Measurements from ENCODE around the gene UPK1B. TPM values are rescaled to one million over a fixed set of nuclear protein-coding genes. Genes with fewer than 3 reads are reported as not detected.
"Not testable (repeated sequence)": the region's sequence is repeated elsewhere in the genome, so short reads cannot be mapped to it uniquely, and the experiment has no call there.

UPK1B gene
- total RNA-seq, 1 experiment from 2014 or later, result 1.0 TPM

GRCh38 chr3:119161240-119161639 lies 12.2 kb upstream of the UPK1B start:
- no peak overlapping the region for H3K4ac ChIP-seq (ENCODE audit: low read depth, low read length)
- no peaks in the 10 kb centered on the region for H3K79me2 ChIP-seq (ENCODE audit: insufficient read depth, low read length)
- Mint-ChIP-seq H3K4me1 (no peaks in the 10 kb centered on the region), H3K9me3 (peaks cover 36 to 38% of the 10 kb centered on the region in 2 experiments), H3K27ac (no peak overlapping the region), H3K36me3 (ENCODE audit: insufficient read depth in 1 of 3, low read depth in 3 of 3) (peaks cover 12 to 35% (median 25%) of the 10 kb centered on the region in 3 experiments), H3K27me3 (ENCODE audit: low read depth) (peaks cover 4% of the 10 kb centered on the region), H3K4me3 (no peak overlapping the region)
- H2BK20ac ChIP-seq (ENCODE audit: low read depth, low read length, poor library complexity, severe bottlenecking), result no peak overlapping the region
- H3K14ac ChIP-seq (ENCODE audit: insufficient read depth, low read length), result no peak overlapping the region
- no peak overlapping the region for H3K56ac ChIP-seq (ENCODE audit: insufficient read length, low read depth, low read length)
- WGBS (ENCODE audit: extremely low coverage, insufficient read length, low lambda C conversion rate), result no CpG with 5 or more reads among the region's 2 CpGs
- no peaks in the 10 kb centered on the region for H3K4me1 ChIP-seq (ENCODE audit: insufficient read depth, low read length)
- no peak for TF ChIP-seq CTCF (conservative IDR thresholded peaks at IDR 0.05)
- H3T11ph ChIP-seq (ENCODE audit: low read length), result no peak overlapping the region
- H2BK12ac ChIP-seq (ENCODE audit: insufficient read length, low read depth, low read length), result no peak overlapping the region
- no peaks in the 10 kb centered on the region for H3K27me3 ChIP-seq (ENCODE audit: insufficient read depth, low read length)
- H3K9me3 ChIP-seq (ENCODE audit: control insufficient read depth, low read depth, low read length), result peaks cover 9% of the 10 kb centered on the region
- H4K8ac ChIP-seq (replicated peaks; ENCODE audit: insufficient read length, low read depth, low read length), result no peak overlapping the region
- no peaks in the 10 kb centered on the region for H3K23me2 ChIP-seq (ENCODE audit: insufficient read length, low read depth, low read length, poor library complexity, severe bottlenecking)
- H2BK5ac ChIP-seq (ENCODE audit: insufficient read length, low read length), result no peak overlapping the region
- H2BK120ac ChIP-seq (ENCODE audit: low read depth, low read length, poor library complexity, severe bottlenecking), result no peak overlapping the region
- no peaks in the 10 kb centered on the region for H3K79me1 ChIP-seq (ENCODE audit: insufficient read depth, low read depth, low read length, poor library complexity, severe bottlenecking)
- H3K23ac ChIP-seq (ENCODE audit: insufficient read length, low read depth, low read length), result no peak overlapping the region
- H4K5ac ChIP-seq (ENCODE audit: insufficient read length, low read depth, low read length), result no peak overlapping the region
- H2AFZ ChIP-seq (ENCODE audit: low read length), result no peak overlapping the region
- H2BK15ac ChIP-seq (ENCODE audit: low read depth, low read length), result no peak overlapping the region
- no peak overlapping the region for H3K18ac ChIP-seq (ENCODE audit: insufficient read length, low read depth, low read length)
- no peak overlapping the region for H3K27ac ChIP-seq (ENCODE audit: insufficient read length, low read depth, low read length)
- no peak overlapping the region for H4K91ac ChIP-seq (ENCODE audit: insufficient read length, low read depth, low read length)
- no peak overlapping the region for H3K9ac ChIP-seq (ENCODE audit: extremely low read depth, insufficient read length, low read length)
- no peaks in the 10 kb centered on the region for H4K20me1 ChIP-seq (ENCODE audit: control insufficient read depth, insufficient read depth, insufficient read length)
- no peak overlapping the region for H2AK5ac ChIP-seq (ENCODE audit: insufficient read length, low read length)
- no peak for DNase-seq
- H3K4me2 ChIP-seq (ENCODE audit: insufficient read depth, insufficient read length, low read length), result no peak overlapping the region

GRCh38 chr3:119164745-119165144 lies 8.7 kb upstream of the UPK1B start:
- not testable (repeated sequence) for H3K27ac Mint-ChIP-seq; H3K14ac ChIP-seq (ENCODE audit: insufficient read depth, low read length); H2AFZ ChIP-seq (ENCODE audit: low read length); H2BK20ac ChIP-seq (ENCODE audit: low read depth, low read length, poor library complexity, severe bottlenecking); H4K5ac ChIP-seq (ENCODE audit: insufficient read length, low read depth, low read length); H3K23ac ChIP-seq (ENCODE audit: insufficient read length, low read depth, low read length); H4K20me1 ChIP-seq (ENCODE audit: control insufficient read depth, insufficient read depth, insufficient read length); H3K27me3 Mint-ChIP-seq (ENCODE audit: low read depth); H3K27ac ChIP-seq (ENCODE audit: insufficient read length, low read depth, low read length); H3K79me1 ChIP-seq (ENCODE audit: insufficient read depth, low read depth, low read length, poor library complexity, severe bottlenecking); H3K4me3 Mint-ChIP-seq; H3K9ac ChIP-seq (ENCODE audit: extremely low read depth, insufficient read length, low read length); H3K18ac ChIP-seq (ENCODE audit: insufficient read length, low read depth, low read length); H2AK5ac ChIP-seq (ENCODE audit: insufficient read length, low read length); DNase-seq; H2BK5ac ChIP-seq (ENCODE audit: insufficient read length, low read length); H4K8ac ChIP-seq (replicated peaks; ENCODE audit: insufficient read length, low read depth, low read length); H4K91ac ChIP-seq (ENCODE audit: insufficient read length, low read depth, low read length); H3K9me3 ChIP-seq (ENCODE audit: control insufficient read depth, low read depth, low read length); H3K56ac ChIP-seq (ENCODE audit: insufficient read length, low read depth, low read length); H3K27me3 ChIP-seq (ENCODE audit: insufficient read depth, low read length); H3K4me1 Mint-ChIP-seq; H3K4me1 ChIP-seq (ENCODE audit: insufficient read depth, low read length); H3T11ph ChIP-seq (ENCODE audit: low read length); H3K4ac ChIP-seq (ENCODE audit: low read depth, low read length); H3K4me2 ChIP-seq (ENCODE audit: insufficient read depth, insufficient read length, low read length); H3K79me2 ChIP-seq (ENCODE audit: insufficient read depth, low read length); H2BK120ac ChIP-seq (ENCODE audit: low read depth, low read length, poor library complexity, severe bottlenecking); H2BK15ac ChIP-seq (ENCODE audit: low read depth, low read length); H2BK12ac ChIP-seq (ENCODE audit: insufficient read length, low read depth, low read length); H3K23me2 ChIP-seq (ENCODE audit: insufficient read length, low read depth, low read length, poor library complexity, severe bottlenecking)
- H3K9me3 Mint-ChIP-seq, result peaks cover 34 to 39% of the 10 kb centered on the region in 2 experiments
- WGBS (ENCODE audit: extremely low coverage, insufficient read length, low lambda C conversion rate), result no CpG with 5 or more reads among the region's 9 CpGs
- H3K36me3 Mint-ChIP-seq (ENCODE audit: insufficient read depth in 1 of 3, low read depth in 3 of 3), result peaks cover 12 to 30% (median 25%) of the 10 kb centered on the region in 3 experiments
